K562 (cell line): ENCODE data around the gene ATXN3. TPM values are rescaled to one million over a fixed set of nuclear protein-coding genes. Genes with fewer than 3 reads are reported as not detected.

Experiments used
- CBX3 ChIP-seq, 2 experiments: IDR thresholded peaks; 1 replicate in 1 of 2; 2 replicates in 1 of 2; pipeline ENCODE4 v1.6.1; 2012; ENCODE audit warnings: inconsistent platforms in 2 of 2, low read length in 2 of 2, borderline replicate concordance in 1 of 2, control low read depth in 1 of 2
- FOXA3 ChIP-seq, 2 experiments: fragments of 450-650 bp in 1 of 2; sonication (generic) in 1 of 2; formaldehyde crosslinking; IDR thresholded peaks in 1 of 2; conservative IDR thresholded peaks in 1 of 2; 2 replicates each; pipeline versions ENCODE4 v1.4.0 to v1.8.0; 2020 to 2022; ENCODE audit warnings: mild to moderate bottlenecking in 2 of 2, missing genetic modification reagents in 1 of 2
- FUS ChIP-seq: fragments of 200-400 bp; formaldehyde crosslinking; optimal IDR thresholded peaks from 2 replicates; pipeline ENCODE3; 2017; ENCODE audit warnings: low read depth, low read length
- HCFC1 ChIP-seq: IDR thresholded peaks from 2 replicates; pipeline ENCODE4 v1.6.1; 2012; ENCODE audit warnings: low read depth, low read length, improper control_type of control experiment
- HMGN3 ChIP-seq: IDR thresholded peaks from 2 replicates; pipeline ENCODE4 v1.6.1; 2011; ENCODE audit warnings: borderline replicate concordance, low read depth, mild to moderate bottlenecking, mixed read lengths, low read length; ENCODE audit not compliant: insufficient read length; ENCODE audit errors: extremely low read depth
- ILF3 ChIP-seq: fragments of 450-650 bp; IDR thresholded peaks from 2 replicates; pipeline ENCODE4 v1.6.1; 2018; ENCODE audit warnings: antibody characterized with exemption, mild to moderate bottlenecking, moderate library complexity, borderline replicate concordance
- LCOR ChIP-seq: sonication (generic); formaldehyde crosslinking; IDR thresholded peaks from 2 replicates; pipeline ENCODE4 v1.8.0; 2022; ENCODE audit warnings: mild to moderate bottlenecking, missing genetic modification reagents
- LEF1 ChIP-seq: fragments of 450-650 bp; IDR thresholded peaks from 2 replicates; pipeline ENCODE4 v1.6.1; 2016; ENCODE audit warnings: mild to moderate bottlenecking
- NR1H2 ChIP-seq: sonication (generic); formaldehyde crosslinking; IDR thresholded peaks from 2 replicates; pipeline ENCODE4 v1.4.0; 2020; ENCODE audit warnings: mild to moderate bottlenecking, missing genetic modification reagents
- TAF9B ChIP-seq: fragments of 450-650 bp; IDR thresholded peaks from 2 replicates; pipeline ENCODE4 v1.6.1; 2018; ENCODE audit warnings: mild to moderate bottlenecking; ENCODE audit not compliant: partially characterized antibody
- ZNF217 ChIP-seq: sonication (generic); formaldehyde crosslinking; IDR thresholded peaks from 2 replicates; pipeline ENCODE4 v1.8.0; 2022; ENCODE audit warnings: mild to moderate bottlenecking, missing genetic modification reagents
- ZNF444 ChIP-seq: fragments of 250-450 bp; sonication (Bioruptor Pico); IDR thresholded peaks from 2 replicates; pipeline ENCODE4 v1.4.0; 2020; ENCODE audit warnings: mild to moderate bottlenecking, moderate library complexity
- ZNF561 ChIP-seq: fragments of 450-650 bp; formaldehyde crosslinking; conservative IDR thresholded peaks from 2 replicates; pipeline ENCODE4 v1.4.0; 2020; ENCODE audit warnings: mild to moderate bottlenecking, moderate library complexity
- ZNF699 ChIP-seq: fragments of 250-450 bp; sonication (Bioruptor Pico); IDR thresholded peaks from 2 replicates; pipeline ENCODE4 v1.8.0; 2021; ENCODE audit warnings: mild to moderate bottlenecking, moderate library complexity; ENCODE audit not compliant: insufficient replicate concordance
- ZNF780A ChIP-seq: fragments of 250-450 bp; sonication (Bioruptor Pico); IDR thresholded peaks from 2 replicates; pipeline ENCODE4 v1.5.0; 2021; ENCODE audit warnings: mild to moderate bottlenecking
- polyA plus RNA-seq, 8 experiments: library from polyadenylated mRNA; depleted of rRNA in 4 of 8; stranded (reverse) in 5 of 8; unstranded in 3 of 8; fragments of >200 nt; fragmentation: Nextera tagmentation in 2 of 8; fragmentation: Illumina TruSeq in 1 of 8; extraction: Ambion mirVana in 2 of 8; extraction: Trizol in 1 of 8; gene quantifications; 2 replicates each; pipeline versions ENCODE4 v1.2.1 to v1.2.3, GENCODE V29; 2011 to 2014; ENCODE audit warnings: inconsistent platforms in 1 of 8, missing spikeins in 1 of 8
- total RNA-seq, 7 experiments: library from RNA; depleted of rRNA in 6 of 7; stranded (reverse); fragments of >200 nt in 6 of 7; fragmentation: Illumina TruSeq in 2 of 7; extraction: Trizol in 2 of 7; gene quantifications; 2 replicates each; pipeline versions ENCODE4 v1.2.1 to v1.2.3, GENCODE V29; 2011 to 2021; ENCODE audit warnings: low replicate concordance in 1 of 7
- TF ChIP-seq, protein P1 (sequence below), 3 experiments: fragments of 200-800 bp in 1 of 3; fragments of 250-450 bp in 1 of 3; fragments of 450-650 bp in 1 of 3; sonication (Bioruptor Pico) in 1 of 3; sonication (Bioruptor generic) in 1 of 3; formaldehyde crosslinking in 1 of 3; IDR thresholded peaks; 2 replicates each; pipeline versions ENCODE4 v1.6.1 to v1.8.0; 2016 to 2022; ENCODE audit warnings: mild to moderate bottlenecking in 2 of 3, missing genetic modification characterization in 2 of 3, missing compliant biosample characterization in 1 of 3, moderate library complexity in 1 of 3
- TF ChIP-seq, protein P2 (sequence below): fragments of 450-650 bp; IDR thresholded peaks from 2 replicates; pipeline ENCODE4 v1.6.1; 2018; ENCODE audit not compliant: partially characterized antibody
- TF ChIP-seq, protein P3 (sequence below): sonication (generic); formaldehyde crosslinking; IDR thresholded peaks from 2 replicates; pipeline ENCODE4 v1.8.1; 2023; ENCODE audit warnings: mild to moderate bottlenecking, missing genetic modification reagents

ATXN3 gene
- total and polyA plus RNA-seq, 9 of the 15 experiments (the other 6 are each of a cell fraction or from before 2014, with no cell fraction given) = 11.3 to 25.0 (median 14.6) TPM

DNA sequence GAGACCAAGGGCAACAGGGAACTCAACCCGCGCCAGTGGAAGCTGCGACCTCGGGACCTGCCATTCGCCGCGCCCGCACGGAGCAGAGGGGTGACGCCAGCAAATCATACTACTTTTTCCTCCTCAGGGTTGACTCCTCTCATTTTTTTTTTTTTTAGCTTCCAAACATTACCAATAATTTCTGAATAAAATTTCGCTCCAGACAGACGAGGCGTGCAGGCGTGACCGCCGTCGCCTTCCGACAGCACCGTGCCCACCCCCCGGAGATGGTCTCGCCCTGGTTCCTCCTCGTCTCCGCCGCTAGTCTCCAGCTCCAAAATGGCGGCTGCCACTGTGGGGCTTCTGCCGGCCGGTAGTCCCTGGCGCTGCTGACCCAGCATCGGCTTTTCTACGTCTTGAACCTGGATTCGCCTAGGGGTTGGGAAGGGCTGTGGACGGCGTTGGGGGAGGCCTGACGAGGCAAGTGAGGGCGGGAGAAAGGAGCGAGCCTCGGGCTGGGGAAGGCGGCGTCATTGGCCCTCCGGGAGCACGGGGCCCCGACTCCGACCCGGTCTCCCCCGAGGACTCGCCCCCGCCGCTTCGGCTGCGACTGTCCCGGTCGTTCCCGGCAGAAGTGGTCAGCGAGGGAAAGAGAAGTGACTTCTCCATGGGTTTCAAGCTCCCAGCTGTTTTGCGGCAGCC, 15.4 kb upstream of the ATXN3 start, which contains the start of the genes CPSF2 and NDUFB1 (continued):
- TF ChIP-seq, protein P1, sequence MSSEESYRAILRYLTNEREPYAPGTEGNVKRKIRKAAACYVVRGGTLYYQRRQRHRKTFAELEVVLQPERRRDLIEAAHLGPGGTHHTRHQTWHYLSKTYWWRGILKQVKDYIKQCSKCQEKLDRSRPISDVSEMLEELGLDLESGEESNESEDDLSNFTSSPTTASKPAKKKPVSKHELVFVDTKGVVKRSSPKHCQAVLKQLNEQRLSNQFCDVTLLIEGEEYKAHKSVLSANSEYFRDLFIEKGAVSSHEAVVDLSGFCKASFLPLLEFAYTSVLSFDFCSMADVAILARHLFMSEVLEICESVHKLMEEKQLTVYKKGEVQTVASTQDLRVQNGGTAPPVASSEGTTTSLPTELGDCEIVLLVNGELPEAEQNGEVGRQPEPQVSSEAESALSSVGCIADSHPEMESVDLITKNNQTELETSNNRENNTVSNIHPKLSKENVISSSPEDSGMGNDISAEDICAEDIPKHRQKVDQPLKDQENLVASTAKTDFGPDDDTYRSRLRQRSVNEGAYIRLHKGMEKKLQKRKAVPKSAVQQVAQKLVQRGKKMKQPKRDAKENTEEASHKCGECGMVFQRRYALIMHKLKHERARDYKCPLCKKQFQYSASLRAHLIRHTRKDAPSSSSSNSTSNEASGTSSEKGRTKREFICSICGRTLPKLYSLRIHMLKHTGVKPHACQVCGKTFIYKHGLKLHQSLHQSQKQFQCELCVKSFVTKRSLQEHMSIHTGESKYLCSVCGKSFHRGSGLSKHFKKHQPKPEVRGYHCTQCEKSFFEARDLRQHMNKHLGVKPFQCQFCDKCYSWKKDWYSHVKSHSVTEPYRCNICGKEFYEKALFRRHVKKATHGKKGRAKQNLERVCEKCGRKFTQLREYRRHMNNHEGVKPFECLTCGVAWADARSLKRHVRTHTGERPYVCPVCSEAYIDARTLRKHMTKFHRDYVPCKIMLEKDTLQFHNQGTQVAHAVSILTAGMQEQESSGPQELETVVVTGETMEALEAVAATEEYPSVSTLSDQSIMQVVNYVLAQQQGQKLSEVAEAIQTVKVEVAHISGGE (CRISPR knock-in tag; IDR thresholded peaks at IDR 0.05) = peak in 1 of 3 experiments; percentile 46; a peak in 1 of 6 replicates
- TF ChIP-seq, protein P2, sequence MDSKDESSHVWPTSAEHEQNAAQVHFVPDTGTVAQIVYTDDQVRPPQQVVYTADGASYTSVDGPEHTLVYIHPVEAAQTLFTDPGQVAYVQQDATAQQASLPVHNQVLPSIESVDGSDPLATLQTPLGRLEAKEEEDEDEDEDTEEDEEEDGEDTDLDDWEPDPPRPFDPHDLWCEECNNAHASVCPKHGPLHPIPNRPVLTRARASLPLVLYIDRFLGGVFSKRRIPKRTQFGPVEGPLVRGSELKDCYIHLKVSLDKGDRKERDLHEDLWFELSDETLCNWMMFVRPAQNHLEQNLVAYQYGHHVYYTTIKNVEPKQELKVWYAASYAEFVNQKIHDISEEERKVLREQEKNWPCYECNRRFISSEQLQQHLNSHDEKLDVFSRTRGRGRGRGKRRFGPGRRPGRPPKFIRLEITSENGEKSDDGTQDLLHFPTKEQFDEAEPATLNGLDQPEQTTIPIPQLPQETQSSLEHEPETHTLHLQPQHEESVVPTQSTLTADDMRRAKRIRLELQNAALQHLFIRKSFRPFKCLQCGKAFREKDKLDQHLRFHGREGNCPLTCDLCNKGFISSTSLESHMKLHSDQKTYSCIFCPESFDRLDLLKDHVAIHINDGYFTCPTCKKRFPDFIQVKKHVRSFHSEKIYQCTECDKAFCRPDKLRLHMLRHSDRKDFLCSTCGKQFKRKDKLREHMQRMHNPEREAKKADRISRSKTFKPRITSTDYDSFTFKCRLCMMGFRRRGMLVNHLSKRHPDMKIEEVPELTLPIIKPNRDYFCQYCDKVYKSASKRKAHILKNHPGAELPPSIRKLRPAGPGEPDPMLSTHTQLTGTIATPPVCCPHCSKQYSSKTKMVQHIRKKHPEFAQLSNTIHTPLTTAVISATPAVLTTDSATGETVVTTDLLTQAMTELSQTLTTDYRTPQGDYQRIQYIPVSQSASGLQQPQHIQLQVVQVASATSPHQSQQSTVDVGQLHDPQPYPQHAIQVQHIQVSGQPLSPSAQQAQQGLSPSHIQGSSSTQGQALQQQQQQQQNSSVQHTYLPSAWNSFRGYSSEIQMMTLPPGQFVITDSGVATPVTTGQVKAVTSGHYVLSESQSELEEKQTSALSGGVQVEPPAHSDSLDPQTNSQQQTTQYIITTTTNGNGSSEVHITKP = peak; percentile 100
- TF ChIP-seq ZNF780A (CRISPR knock-in tag) (no peak), HMGN3 (peak; percentile 59), FOXA3 (CRISPR knock-in tag; conservative IDR thresholded peaks at IDR 0.05 in 1 of 2, IDR thresholded peaks at IDR 0.05 in 1 of 2) (0 out of 4 replicates have a peak, but pooled peaks of 1 of the 2 experiments have one; percentile 53), NR1H2 (CRISPR knock-in tag) (no peak), FUS (no peak), CBX3 (IDR thresholded peaks at IDR 0.05; ENCODE audit: borderline replicate concordance in 1 of 2, low read length in 2 of 2) (no peak), TAF9B (peak; percentile 97), LEF1 (no peak), ILF3 (0 out of 2 replicates have a peak, but pooled peaks have one; percentile 32), HCFC1 (peak; percentile 18; the same call in 1 of the 2 replicates), ZNF217 (no peak), LCOR (CRISPR knock-in tag) (no peak), ZNF699 (CRISPR knock-in tag) (no peak), ZNF561 (CRISPR knock-in tag) (no peak), ZNF444 (CRISPR knock-in tag) (no peak)
- TF ChIP-seq, protein P3, sequence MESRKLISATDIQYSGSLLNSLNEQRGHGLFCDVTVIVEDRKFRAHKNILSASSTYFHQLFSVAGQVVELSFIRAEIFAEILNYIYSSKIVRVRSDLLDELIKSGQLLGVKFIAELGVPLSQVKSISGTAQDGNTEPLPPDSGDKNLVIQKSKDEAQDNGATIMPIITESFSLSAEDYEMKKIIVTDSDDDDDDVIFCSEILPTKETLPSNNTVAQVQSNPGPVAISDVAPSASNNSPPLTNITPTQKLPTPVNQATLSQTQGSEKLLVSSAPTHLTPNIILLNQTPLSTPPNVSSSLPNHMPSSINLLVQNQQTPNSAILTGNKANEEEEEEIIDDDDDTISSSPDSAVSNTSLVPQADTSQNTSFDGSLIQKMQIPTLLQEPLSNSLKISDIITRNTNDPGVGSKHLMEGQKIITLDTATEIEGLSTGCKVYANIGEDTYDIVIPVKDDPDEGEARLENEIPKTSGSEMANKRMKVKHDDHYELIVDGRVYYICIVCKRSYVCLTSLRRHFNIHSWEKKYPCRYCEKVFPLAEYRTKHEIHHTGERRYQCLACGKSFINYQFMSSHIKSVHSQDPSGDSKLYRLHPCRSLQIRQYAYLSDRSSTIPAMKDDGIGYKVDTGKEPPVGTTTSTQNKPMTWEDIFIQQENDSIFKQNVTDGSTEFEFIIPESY (CRISPR knock-in tag) = no peak
